ENCODE measurements around the gene PPM1N. TPM values are rescaled to one million over a fixed set of nuclear protein-coding genes. Genes with fewer than 3 reads are reported as not detected.
A peak's percentile ranks its signal among the peaks of the same experiment; 100 is the strongest.

PPM1N gene
- total and polyA plus RNA-seq, 12 donors = 0.33 to 3.7 (median 1.6) TPM; not detected in 2

- DNase-seq = peak in 6 of 7 donors; percentile 39 to 69 (median 46)
- Histone ChIP-seq H3K27me3 (no peaks in the 10 kb centered on the region), H3K9me3 (replicated peaks in 1 of 3) (no peaks in the 10 kb centered on the region), H3K4me1 (replicated peaks in 1 of 2) (peaks cover 22 to 27% of the 10 kb centered on the region in 2 donors), H3K27ac (peak overlapping the region; percentile 43 to 97 (median 90)), H3K36me3 (replicated peaks in 1 of 2) (no peaks in the 10 kb centered on the region), H3K4me3 (peak overlapping the region in 2 of 4 donors; percentile 65 to 71)
- TF ChIP-seq POLR2A (IDR thresholded peaks at IDR 0.05) (no peak), CTCF (IDR thresholded peaks at IDR 0.05) (peak in 1 of 6 experiments; percentile 0)
- intact Hi-C loops (cut with DNase I) = no loop called here
- WGBS, 4 donors = 0 to 2% (median 1%) methylated on average over 21 to 31 of the region's 31 CpGs
These were observed 30.0 kb upstream of the PPM1N start for GRCh38 chr19:45468159-45468651.

GRCh38 chr19:45468803-45469131, 29.5 kb upstream of the PPM1N start:
- DNase-seq = peak in 1 of 7 donors; percentile 51
- peaks cover 2% of the 10 kb centered on the region for H3K27me3 ChIP-seq
- 0% methylated on average over 8 to 19 of the region's 19 CpGs for WGBS, 4 donors
- H3K9me3 ChIP-seq (replicated peaks in 1 of 3) = no peaks in the 10 kb centered on the region
- H3K27ac ChIP-seq = peak overlapping the region; percentile 43 to 97 (median 90)
- intact Hi-C loops (cut with DNase I) = no loop called here
- H3K4me3 ChIP-seq = peak overlapping the region in 2 of 4 donors; percentile 65 to 71
- no peaks in the 10 kb centered on the region for H3K36me3 ChIP-seq (replicated peaks in 1 of 2)
- H3K4me1 ChIP-seq (replicated peaks in 1 of 2) = peaks cover 22 to 27% of the 10 kb centered on the region in 2 donors
- no peak for TF ChIP-seq CTCF (IDR thresholded peaks at IDR 0.05)
- TF ChIP-seq POLR2A (IDR thresholded peaks at IDR 0.05) = no peak

GRCh38 chr19:45469132-45469944, 28.9 kb upstream of the PPM1N start:
- intact Hi-C loops (cut with DNase I) = no loop called here
- peak overlapping the region; percentile 82 to 97 (median 92) for H3K27ac ChIP-seq
- DNase-seq = peak; percentile 93 to 96 (median 94)
- no peaks in the 10 kb centered on the region for H3K36me3 ChIP-seq (replicated peaks in 1 of 2)
- H3K9me3 ChIP-seq (replicated peaks in 1 of 3) = no peaks in the 10 kb centered on the region
- peak; percentile 54 to 79 for TF ChIP-seq POLR2A (IDR thresholded peaks at IDR 0.05)
- TF ChIP-seq CTCF (IDR thresholded peaks at IDR 0.05) = peak in 1 of 6 experiments; percentile 24
- H3K27me3 ChIP-seq = peaks cover 5% of the 10 kb centered on the region
- H3K4me1 ChIP-seq (replicated peaks in 1 of 2) = peaks cover 22 to 27% of the 10 kb centered on the region in 2 donors
- peak overlapping the region in 3 of 4 donors; percentile 38 to 71 (median 65) for H3K4me3 ChIP-seq
- 0 to 1% (median 0%) methylated on average over 46 to 66 of the region's 66 CpGs for WGBS, 4 donors

GRCh38 chr19:45469945-45470761, 28.1 kb upstream of the PPM1N start:
- Histone ChIP-seq H3K27ac (peak overlapping the region in 4 of 5 donors; percentile 82 to 97 (median 92)), H3K9me3 (replicated peaks in 1 of 3) (no peaks in the 10 kb centered on the region), H3K4me3 (peak overlapping the region in 2 of 4 donors; percentile 65 to 71), H3K4me1 (replicated peaks in 1 of 2) (peaks cover 22 to 27% of the 10 kb centered on the region in 2 donors), H3K36me3 (replicated peaks in 1 of 2) (no peaks in the 10 kb centered on the region), H3K27me3 (peaks cover 5% of the 10 kb centered on the region)
- intact Hi-C loops (cut with DNase I) = no loop called here
- TF ChIP-seq POLR2A (IDR thresholded peaks at IDR 0.05) = no peak
- TF ChIP-seq CTCF (IDR thresholded peaks at IDR 0.05) = no peak
- whole genome bisulfite sequencing, 4 donors = 14 to 52% (median 40%) methylated on average over 17 to 33 of the region's 33 CpGs
- peak; percentile 64 to 82 (median 66) for DNase-seq
